OCI-LY3 (cell line): Measurements from ENCODE around the gene OGDH.

ENCODE experiments used
- CTCF ChIP-seq: fragments of 200-600, 300-600 bp; sonication (generic); IDR thresholded peaks from 2 replicates; pipeline ENCODE4 v1.5.1; 2014; ENCODE audit warnings: antibody characterized with exemption, low read length, low read depth
- EZH2phosphoT487 ChIP-seq: fragments of 200-600 bp; shearing (Covaris generic); IDR thresholded peaks from 2 replicates; pipeline ENCODE4 v1.6.1; 2018; ENCODE audit warnings: antibody characterized with exemption, mixed run types, low read depth

GRCh38 chr7:44664780-44665461 is 58.5 kb downstream of the OGDH start:
- TF ChIP-seq CTCF (no peak), EZH2phosphoT487 (no peak)
